H1 (cell line): ENCODE data around the gene DDHD1. TPM values are rescaled to one million over a fixed set of nuclear protein-coding genes. Genes with fewer than 3 reads are reported as not detected.

ENCODE experiments used
- TAF7 ChIP-seq: optimal IDR thresholded peaks from 2 replicates; pipeline ENCODE3; 2011; ENCODE audit warnings: low read depth, mild to moderate bottlenecking, inconsistent platforms, low read length, moderate library complexity, borderline replicate concordance
- polyA plus RNA-seq, 7 experiments: library from polyadenylated mRNA; depleted of rRNA in 3 of 7; stranded (reverse) in 5 of 7; unstranded in 2 of 7; fragments of >200 nt in 5 of 7; fragments of 200-250 nt in 2 of 7; gene quantifications; 1 replicate in 5 of 7; 2 replicates in 1 of 7; 4 replicates in 1 of 7; pipeline versions ENCODE4 v1.2.1 to v1.2.3, GENCODE V29; 2011 to 2013; ENCODE audit warnings: missing spikeins in 2 of 7, mixed read lengths in 2 of 7
- total RNA-seq: library from RNA; stranded (reverse); fragmentation: NEBNext Ultra II Directional; extraction: Animal tissue kit (Norgen Biotek cat#: 25700); gene quantifications from 2 replicates; pipeline ENCODE4 v1.2.1, GENCODE V29; 2021

DDHD1 gene
- total and polyA plus RNA-seq, 2 of the 8 experiments (the other 6 are each of a cell fraction or from before 2014, with no cell fraction given): 3.6 to 16.0 TPM

GRCh38 chr14:53060046-53060445 is 93.1 kb downstream of the DDHD1 start (continued):
- TF ChIP-seq TAF7: no peak
